ENCODE results near the gene SLC24A3.

- no peak for TF ChIP-seq PKNOX1 (IDR thresholded peaks at IDR 0.05)
- TF ChIP-seq HDGF (IDR thresholded peaks at IDR 0.05; ENCODE audit: borderline replicate concordance) = no peak
- TF ChIP-seq FOXA1 (IDR thresholded peaks at IDR 0.05) = no peak
- TF ChIP-seq FOXM1 (IDR thresholded peaks at IDR 0.05; ENCODE audit: borderline replicate concordance) = no peak
- no peak for TF ChIP-seq ELF4 (IDR thresholded peaks at IDR 0.05)
- no peak for TF ChIP-seq LEF1 (IDR thresholded peaks at IDR 0.05; ENCODE audit: borderline replicate concordance)
- TF ChIP-seq NFRKB (IDR thresholded peaks at IDR 0.05) = no peak
- TF ChIP-seq SP1 (IDR thresholded peaks at IDR 0.05) = no peak
- TF ChIP-seq SUZ12 (IDR thresholded peaks at IDR 0.05) = no peak
- no peak for TF ChIP-seq CTBP1 (IDR thresholded peaks at IDR 0.05; ENCODE audit: borderline replicate concordance)
Measured at GRCh38 chr20:19431906-19432305, 219.5 kb downstream of the SLC24A3 start.
